CD14-positive monocyte (primary cell): ENCODE measurements around the gene GCSAM. TPM values are rescaled to one million over a fixed set of nuclear protein-coding genes. Genes with fewer than 3 reads are reported as not detected.

Source experiments
- DNase-seq, 3 donors: peaks; one replicate each; pipeline ENCODE4 v3.0.0-alpha.2; 2011 to 2022
- H2AFZ ChIP-seq: 2 replicates; pipeline ENCODE4 v1.6.0; 2012; ENCODE audit warnings: mild to moderate bottlenecking, low read depth, low read length, inconsistent platforms; ENCODE audit not compliant: insufficient read depth, poor library complexity, severe bottlenecking
- H3K27ac ChIP-seq, 2 donors: 1 replicate in 1 of 2; 2 replicates in 1 of 2; pipeline ENCODE4 v1.5.1; 2012 to 2013; ENCODE audit warnings: low read length in 2 of 2, control low read depth in 1 of 2, inconsistent platforms in 1 of 2, low read depth in 1 of 2, mild to moderate bottlenecking in 1 of 2
- H3K27me3 ChIP-seq, 2 donors: one replicate each; pipeline versions ENCODE4 v1.6.0 to v1.6.1; 2011 to 2013; ENCODE audit warnings: low read length in 2 of 2; ENCODE audit not compliant: control insufficient read depth in 2 of 2, insufficient read depth in 2 of 2
- H3K36me3 ChIP-seq, 2 donors: replicated peaks in 1 of 2; 1 replicate in 1 of 2; 2 replicates in 1 of 2; pipeline versions ENCODE4 v1.5.1 to v1.6.1; 2012 to 2013; ENCODE audit warnings: low read length in 2 of 2, control low read depth in 1 of 2, inconsistent platforms in 1 of 2, mild to moderate bottlenecking in 1 of 2; ENCODE audit not compliant: insufficient read depth in 2 of 2, control insufficient read depth in 1 of 2
- H3K4me1 ChIP-seq, 2 donors: 1 replicate in 1 of 2; 2 replicates in 1 of 2; pipeline versions ENCODE4 v1.5.1 to v1.6.1; 2012 to 2013; ENCODE audit warnings: low read length in 2 of 2, control low read depth in 1 of 2, inconsistent platforms in 1 of 2, mild to moderate bottlenecking in 1 of 2, moderate library complexity in 1 of 2; ENCODE audit not compliant: insufficient read depth in 2 of 2, control insufficient read depth in 1 of 2
- H3K4me2 ChIP-seq: replicated peaks from 2 replicates; pipeline ENCODE3; 2012; ENCODE audit warnings: low read length, moderate library complexity, mild to moderate bottlenecking; ENCODE audit not compliant: poor library complexity, severe bottlenecking; ENCODE audit errors: extremely low read depth
- H3K4me3 ChIP-seq, 3 experiments: fragments of 200-600 bp in 1 of 3; sonication (generic) in 1 of 3; replicated peaks in 1 of 3; 1 replicate in 2 of 3; 2 replicates in 1 of 3; pipeline ENCODE4 v1.5.1; 2011 to 2013; ENCODE audit warnings: low read length in 3 of 3, mild to moderate bottlenecking in 3 of 3, control low read depth in 2 of 3, low read depth in 2 of 3, inconsistent platforms in 1 of 3, moderate library complexity in 1 of 3
- H3K79me2 ChIP-seq: 2 replicates; pipeline ENCODE4 v1.6.0; 2012; ENCODE audit warnings: mild to moderate bottlenecking, control low read depth, inconsistent platforms, low read length, moderate library complexity; ENCODE audit not compliant: insufficient read depth
- H3K9ac ChIP-seq: 2 replicates; pipeline ENCODE4 v1.6.0; 2017; ENCODE audit warnings: low read length, mild to moderate bottlenecking; ENCODE audit not compliant: insufficient read depth, poor library complexity, severe bottlenecking
- H3K9me3 ChIP-seq, 2 donors: replicated peaks in 1 of 2; 1 replicate in 1 of 2; 2 replicates in 1 of 2; pipeline versions ENCODE4 v1.5.1 to v1.6.1; 2012 to 2013; ENCODE audit warnings: low read length in 2 of 2, control low read depth in 1 of 2; ENCODE audit not compliant: control insufficient read depth in 1 of 2, insufficient read depth in 1 of 2
- H4K20me1 ChIP-seq: 2 replicates; pipeline ENCODE4 v1.6.0; 2012; ENCODE audit warnings: mild to moderate bottlenecking, low read length, control low read depth, moderate library complexity; ENCODE audit not compliant: insufficient read depth
- H3K27ac Mint-ChIP-seq, 7 donors: one replicate each; pipeline ENCODE4 v1.8.0; 2020; ENCODE audit warnings: mild to moderate bottlenecking in 7 of 7, mixed read lengths in 7 of 7, moderate library complexity in 6 of 7, inconsistent platforms in 2 of 7
- H3K27me3 Mint-ChIP-seq, 3 donors: one replicate each; pipeline ENCODE4 v1.8.0; 2021 to 2022; ENCODE audit warnings: low read depth in 3 of 3, mild to moderate bottlenecking in 3 of 3, mixed read lengths in 3 of 3, moderate library complexity in 3 of 3, inconsistent platforms in 1 of 3
- H3K36me3 Mint-ChIP-seq, 2 donors: one replicate each; pipeline ENCODE4 v1.8.0; 2020; ENCODE audit warnings: mixed read lengths in 2 of 2, inconsistent platforms in 1 of 2, mild to moderate bottlenecking in 1 of 2
- H3K4me1 Mint-ChIP-seq: one replicate; pipeline ENCODE4 v1.8.0; 2020; ENCODE audit warnings: mild to moderate bottlenecking, mixed read lengths
- H3K4me3 Mint-ChIP-seq, 2 donors: one replicate each; pipeline ENCODE4 v1.8.0; 2020; ENCODE audit warnings: mild to moderate bottlenecking in 2 of 2, mixed read lengths in 2 of 2, moderate library complexity in 1 of 2
- H3K9me3 Mint-ChIP-seq, 7 donors: one replicate each; pipeline ENCODE4 v1.8.0; 2020 to 2022; ENCODE audit warnings: mixed read lengths in 7 of 7, mild to moderate bottlenecking in 6 of 7, moderate library complexity in 6 of 7, inconsistent platforms in 2 of 7
- WGBS: methylation state at CpG from one replicate; pipeline ENCODE4 v1.1.5; 2013; ENCODE audit warnings: missing lambda C conversion rate; ENCODE audit not compliant: insufficient coverage; 5-methylcytosine and 5-hydroxymethylcytosine counted together
- intact Hi-C, 2 donors: fragments of 100-400 bp; cut with micrococcal nuclease; formaldehyde crosslinking; loops; one replicate each; pipeline versions ENCODE4 v1.15.0 to v1.15.1; 2023
- polyA plus RNA-seq, 3 donors: library from polyadenylated mRNA; depleted of rRNA in 1 of 3; unstranded in 2 of 3; stranded (reverse) in 1 of 3; fragments of 300-500 nt in 2 of 3; fragments of >200 nt in 1 of 3; fragmentation: Illumina TruSeq in 2 of 3; gene quantifications; 1 replicate in 2 of 3; 2 replicates in 1 of 3; pipeline ENCODE4 v1.2.3, GENCODE V29; 2012 to 2021
- TF ChIP-seq, protein P1 (sequence below): fragments of 200-600 bp; IDR thresholded peaks from one replicate; pipeline ENCODE4 v1.8.0; 2022; ENCODE audit warnings: antibody characterized with exemption, mild to moderate bottlenecking

The GCSAM gene
- polyA plus RNA-seq, 3 donors, result 0.10 to 0.16 TPM; not detected in 1

DNA sequence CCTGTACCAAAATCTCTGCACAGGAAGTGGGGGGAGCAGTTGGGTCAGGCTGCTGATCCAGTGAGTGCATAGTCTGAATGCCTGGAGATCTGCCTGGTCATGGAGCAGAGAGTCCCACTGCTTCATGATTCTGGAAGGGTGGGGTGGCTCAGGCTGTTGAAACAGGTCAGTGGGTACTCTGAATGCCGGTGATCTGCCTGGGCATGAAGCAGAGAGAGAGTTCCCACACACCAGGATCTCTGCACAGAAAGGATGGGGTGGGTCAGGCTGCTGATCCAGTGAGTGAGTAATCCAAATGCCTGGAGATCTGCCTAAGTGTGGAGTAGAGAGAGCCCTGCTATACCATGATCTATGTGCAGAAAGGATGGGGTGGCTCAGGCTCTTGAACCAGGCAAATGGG lies 16.1 kb upstream of the GCSAM start:
- Histone ChIP-seq H3K4me2 (no peak overlapping the region), H3K9me3 (peaks cover 19 to 23% of the 10 kb centered on the region in 2 donors), H3K27ac (no peak overlapping the region), H3K9ac (no peak overlapping the region), H3K27me3 (no peaks in the 10 kb centered on the region), H3K36me3 (no peaks in the 10 kb centered on the region), H3K4me1 (no peaks in the 10 kb centered on the region), H2AFZ (no peak overlapping the region), H4K20me1 (no peaks in the 10 kb centered on the region), H3K79me2 (no peaks in the 10 kb centered on the region), H3K4me3 (no peak overlapping the region)
- Mint-ChIP-seq H3K27me3 (peaks cover 0 to 1% (median 0%) of the 10 kb centered on the region in 3 donors), H3K27ac (no peak overlapping the region), H3K4me1 (no peaks in the 10 kb centered on the region), H3K9me3 (peaks cover 16 to 39% (median 31%) of the 10 kb centered on the region in 7 donors), H3K36me3 (no peaks in the 10 kb centered on the region), H3K4me3 (no peak overlapping the region)
- TF ChIP-seq, protein P1, sequence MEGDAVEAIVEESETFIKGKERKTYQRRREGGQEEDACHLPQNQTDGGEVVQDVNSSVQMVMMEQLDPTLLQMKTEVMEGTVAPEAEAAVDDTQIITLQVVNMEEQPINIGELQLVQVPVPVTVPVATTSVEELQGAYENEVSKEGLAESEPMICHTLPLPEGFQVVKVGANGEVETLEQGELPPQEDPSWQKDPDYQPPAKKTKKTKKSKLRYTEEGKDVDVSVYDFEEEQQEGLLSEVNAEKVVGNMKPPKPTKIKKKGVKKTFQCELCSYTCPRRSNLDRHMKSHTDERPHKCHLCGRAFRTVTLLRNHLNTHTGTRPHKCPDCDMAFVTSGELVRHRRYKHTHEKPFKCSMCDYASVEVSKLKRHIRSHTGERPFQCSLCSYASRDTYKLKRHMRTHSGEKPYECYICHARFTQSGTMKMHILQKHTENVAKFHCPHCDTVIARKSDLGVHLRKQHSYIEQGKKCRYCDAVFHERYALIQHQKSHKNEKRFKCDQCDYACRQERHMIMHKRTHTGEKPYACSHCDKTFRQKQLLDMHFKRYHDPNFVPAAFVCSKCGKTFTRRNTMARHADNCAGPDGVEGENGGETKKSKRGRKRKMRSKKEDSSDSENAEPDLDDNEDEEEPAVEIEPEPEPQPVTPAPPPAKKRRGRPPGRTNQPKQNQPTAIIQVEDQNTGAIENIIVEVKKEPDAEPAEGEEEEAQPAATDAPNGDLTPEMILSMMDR, result no peak
- WGBS, result no CpG with 5 or more reads among the region's 1 CpG
- no peak for DNase-seq
- intact Hi-C loops, result no loop called here

DNA sequence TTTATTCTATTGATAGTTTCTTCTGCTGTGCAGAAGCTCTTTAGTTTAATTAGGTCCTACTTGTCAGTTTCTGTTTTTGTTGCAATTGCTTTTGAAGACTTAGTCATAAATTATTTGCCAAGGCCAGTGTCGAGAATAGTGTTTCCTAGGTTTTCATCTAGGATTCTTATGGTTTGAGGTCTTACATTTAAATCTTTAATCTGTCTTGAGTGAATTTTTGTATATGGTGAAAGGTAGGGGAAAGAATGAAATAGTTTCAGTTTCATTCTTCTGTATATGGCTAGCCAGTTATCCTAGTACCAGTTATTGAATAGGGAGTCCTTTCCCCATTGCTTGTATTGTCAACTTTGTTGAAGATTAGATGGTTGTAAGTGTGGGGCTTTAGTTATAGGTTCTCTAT lies 10.6 kb upstream of the GCSAM start:
- H3K27ac Mint-ChIP-seq, result no peak overlapping the region
- 80% methylated on average over 1 of the region's 1 CpG for WGBS
- Histone ChIP-seq H2AFZ (no peak overlapping the region), H3K9ac (no peak overlapping the region), H3K36me3 (no peaks in the 10 kb centered on the region), H3K27ac (no peak overlapping the region), H3K4me2 (no peak overlapping the region), H4K20me1 (no peaks in the 10 kb centered on the region), H3K9me3 (peaks cover 3 to 11% of the 10 kb centered on the region in 2 donors), H3K79me2 (no peaks in the 10 kb centered on the region), H3K27me3 (no peaks in the 10 kb centered on the region), H3K4me1 (peaks cover 0 to under 1% of the 10 kb centered on the region in 2 donors), H3K4me3 (no peak overlapping the region)
- peaks cover 3% of the 10 kb centered on the region for H3K4me1 Mint-ChIP-seq
- no peak for DNase-seq
- H3K9me3 Mint-ChIP-seq, result peaks cover 9 to 32% (median 20%) of the 10 kb centered on the region in 7 donors
- no peak overlapping the region for H3K4me3 Mint-ChIP-seq
- TF ChIP-seq, protein P1, result no peak
- no peaks in the 10 kb centered on the region for H3K36me3 Mint-ChIP-seq
- intact Hi-C loops, result no loop called here
- no peaks in the 10 kb centered on the region for H3K27me3 Mint-ChIP-seq
